HEK293T (cell line): ENCODE results near the gene TNIK.

Source experiments
- CTCF ChIA-PET: fragments of 350-600 bp; formaldehyde crosslinking; extraction: SDS; loops from one replicate; lab custom pipeline; 2021; ENCODE audit warnings: antibody characterized with exemption, inconsistent platforms; lab: Yijun Ruan, JAX
- POLR2A ChIA-PET: fragments of 350-600 bp; formaldehyde crosslinking; extraction: SDS; loops from one replicate; lab custom pipeline; 2020; ENCODE audit warnings: antibody characterized with exemption, inconsistent platforms; lab: Yijun Ruan, JAX
- DNase-seq: peaks from one replicate; pipeline ENCODE4 v3.0.0; 2012; ENCODE audit warnings: mixed read lengths; ENCODE audit errors: extremely low spot score
- ARNT ChIP-seq: fragments of 450-650 bp; IDR thresholded peaks from 2 replicates; pipeline ENCODE4 v1.6.1; 2017; ENCODE audit warnings: mild to moderate bottlenecking
- BHLHE40 ChIP-seq: fragments of 450-650 bp; IDR thresholded peaks from 2 replicates; pipeline ENCODE4 v1.6.1; 2016; ENCODE audit warnings: mild to moderate bottlenecking, moderate library complexity, borderline replicate concordance
- CTBP1 ChIP-seq: fragments of 450-650 bp; IDR thresholded peaks from 2 replicates; pipeline ENCODE4 v1.6.1; 2016; ENCODE audit warnings: borderline replicate concordance
- ELF4 ChIP-seq: fragments of 450-650 bp; IDR thresholded peaks from 2 replicates; pipeline ENCODE4 v1.6.1; 2017; ENCODE audit warnings: antibody characterized with exemption
- FOXA1 ChIP-seq: fragments of 450-650 bp; IDR thresholded peaks from 2 replicates; pipeline ENCODE4 v1.6.1; 2016; ENCODE audit warnings: mild to moderate bottlenecking
- FOXK2 ChIP-seq: fragments of 450-650 bp; IDR thresholded peaks from 2 replicates; pipeline ENCODE4 v1.6.1; 2016; ENCODE audit warnings: mild to moderate bottlenecking
- FOXM1 ChIP-seq: fragments of 450-650 bp; IDR thresholded peaks from 2 replicates; pipeline ENCODE4 v1.6.1; 2017; ENCODE audit warnings: mild to moderate bottlenecking, borderline replicate concordance
- HDGF ChIP-seq: fragments of 450-650 bp; IDR thresholded peaks from 2 replicates; pipeline ENCODE4 v1.6.1; 2017; ENCODE audit warnings: antibody characterized with exemption, borderline replicate concordance
- L3MBTL2 ChIP-seq: fragments of 450-650 bp; conservative IDR thresholded peaks from 2 replicates; pipeline ENCODE4 v1.6.1; 2016; ENCODE audit warnings: mild to moderate bottlenecking
- LEF1 ChIP-seq: fragments of 450-650 bp; IDR thresholded peaks from 2 replicates; pipeline ENCODE4 v1.6.1; 2017; ENCODE audit warnings: mild to moderate bottlenecking, borderline replicate concordance
- NFRKB ChIP-seq: fragments of 450-650 bp; IDR thresholded peaks from 2 replicates; pipeline ENCODE4 v1.6.1; 2016; ENCODE audit warnings: mild to moderate bottlenecking, moderate library complexity
- PKNOX1 ChIP-seq: fragments of 450-650 bp; IDR thresholded peaks from 2 replicates; pipeline ENCODE4 v1.6.1; 2016
- SP1 ChIP-seq: fragments of 450-650 bp; IDR thresholded peaks from 2 replicates; pipeline ENCODE4 v1.6.1; 2017
- SUZ12 ChIP-seq: fragments of 450-650 bp; IDR thresholded peaks from 2 replicates; pipeline ENCODE4 v1.6.1; 2016; ENCODE audit warnings: mild to moderate bottlenecking
- TARDBP ChIP-seq: fragments of 450-650 bp; IDR thresholded peaks from 2 replicates; pipeline ENCODE4 v1.6.1; 2016
- ZNF384 ChIP-seq: fragments of 450-650 bp; IDR thresholded peaks from 2 replicates; pipeline ENCODE4 v1.6.1; 2016

The TNIK gene

GRCh38 chr3:171177056-171177455 lies 283.1 kb downstream of the TNIK start:
- TF ChIP-seq LEF1 (no peak), BHLHE40 (no peak), CTBP1 (no peak), FOXM1 (no peak), HDGF (no peak)
- no peak for DNase-seq
- CTCF ChIA-PET = no interaction called here
- POLR2A ChIA-PET = no interaction called here

GRCh38 chr3:171176244-171176933 lies 283.8 kb downstream of the TNIK start:
- ChIA-PET CTCF (interaction anchor here (0.6 kb wide), 1 partner anchor 188 kb away, joined by 9 read pairs; no protein-coding TSS in a partner anchor), POLR2A (no interaction called here)
- no peak for TF ChIP-seq FOXA1
- no peak for TF ChIP-seq ARNT
- TF ChIP-seq ELF4 = no peak
- TF ChIP-seq FOXK2 = no peak
- no peak for TF ChIP-seq PKNOX1
- TF ChIP-seq TARDBP = no peak
- TF ChIP-seq HDGF = no peak
- TF ChIP-seq CTBP1 = no peak
- no peak for TF ChIP-seq NFRKB
- TF ChIP-seq L3MBTL2 = no peak
- no peak for TF ChIP-seq FOXM1
- no peak for DNase-seq

GRCh38 chr3:171175741-171176234 lies 284.4 kb downstream of the TNIK start:
- CTCF ChIA-PET = interaction anchor here (0.6 kb wide), 2 partner anchors 158 to 189 kb away, joined by 4 to 9 read pairs; no protein-coding TSS in a partner anchor
- no peak for TF ChIP-seq FOXM1
- TF ChIP-seq TARDBP = no peak
- no peak for TF ChIP-seq SUZ12
- TF ChIP-seq CTBP1 = no peak
- TF ChIP-seq PKNOX1 = no peak
- no peak for TF ChIP-seq L3MBTL2
- TF ChIP-seq ZNF384 = no peak
- no peak for TF ChIP-seq BHLHE40
- no peak for TF ChIP-seq SP1
- no peak for TF ChIP-seq HDGF
- DNase-seq = no peak
- POLR2A ChIA-PET = no interaction called here

- no peak for TF ChIP-seq NFRKB
- no peak for TF ChIP-seq SUZ12
- no peak for TF ChIP-seq ARNT
- no peak for TF ChIP-seq FOXA1
- no peak for TF ChIP-seq ELF4
- TF ChIP-seq ZNF384 = no peak
- TF ChIP-seq BHLHE40 = no peak
- TF ChIP-seq FOXK2 = no peak
- TF ChIP-seq SP1 = no peak
- no peak for TF ChIP-seq FOXM1
- TF ChIP-seq L3MBTL2 = no peak
- no peak for TF ChIP-seq LEF1
- TF ChIP-seq CTBP1 = no peak
- no peak for DNase-seq
- POLR2A ChIA-PET = no interaction called here
These were observed 286.5 kb downstream of the TNIK start for GRCh38 chr3:171173736-171174135.

GRCh38 chr3:171172070-171172469 lies 288.1 kb downstream of the TNIK start:
- CTCF ChIA-PET = interaction anchor here (0.6 kb wide), 1 partner anchor 539 kb away, joined by 7 read pairs; no protein-coding TSS in a partner anchor
- TF ChIP-seq SUZ12 (no peak), ZNF384 (no peak), CTBP1 (no peak), ARNT (no peak), BHLHE40 (no peak), TARDBP (no peak), FOXK2 (no peak), SP1 (no peak), LEF1 (no peak), FOXA1 (no peak), ELF4 (no peak)
- DNase-seq = peak; percentile 16
- POLR2A ChIA-PET = no interaction called here

More at GRCh38 chr3:171173736-171174135, 286.5 kb downstream of the TNIK start:
- CTCF ChIA-PET = no interaction called here

- TF ChIP-seq L3MBTL2 (no peak), FOXM1 (no peak), BHLHE40 (no peak), ZNF384 (no peak), FOXA1 (no peak), CTBP1 (no peak), ARNT (no peak), PKNOX1 (no peak), NFRKB (no peak), FOXK2 (no peak), SUZ12 (no peak), LEF1 (no peak), ELF4 (no peak), SP1 (no peak), TARDBP (no peak), HDGF (no peak)
- DNase-seq = no peak
- ChIA-PET POLR2A (no interaction called here), CTCF (no interaction called here)
These were observed 290.3 kb downstream of the TNIK start for GRCh38 chr3:171169866-171170265.
